NCI-H187 (cell line): Measurements from ENCODE around the gene GCLC.
"Not testable (repeated sequence)": the region's sequence is repeated elsewhere in the genome, so short reads cannot be mapped to it uniquely, and the experiment has no call there.

Source experiments
- DNase-seq, 2 experiments: peaks; one replicate each; lab custom pipeline; 2025; lab: John Stamatoyannopoulos, UW

GCLC gene

DNA sequence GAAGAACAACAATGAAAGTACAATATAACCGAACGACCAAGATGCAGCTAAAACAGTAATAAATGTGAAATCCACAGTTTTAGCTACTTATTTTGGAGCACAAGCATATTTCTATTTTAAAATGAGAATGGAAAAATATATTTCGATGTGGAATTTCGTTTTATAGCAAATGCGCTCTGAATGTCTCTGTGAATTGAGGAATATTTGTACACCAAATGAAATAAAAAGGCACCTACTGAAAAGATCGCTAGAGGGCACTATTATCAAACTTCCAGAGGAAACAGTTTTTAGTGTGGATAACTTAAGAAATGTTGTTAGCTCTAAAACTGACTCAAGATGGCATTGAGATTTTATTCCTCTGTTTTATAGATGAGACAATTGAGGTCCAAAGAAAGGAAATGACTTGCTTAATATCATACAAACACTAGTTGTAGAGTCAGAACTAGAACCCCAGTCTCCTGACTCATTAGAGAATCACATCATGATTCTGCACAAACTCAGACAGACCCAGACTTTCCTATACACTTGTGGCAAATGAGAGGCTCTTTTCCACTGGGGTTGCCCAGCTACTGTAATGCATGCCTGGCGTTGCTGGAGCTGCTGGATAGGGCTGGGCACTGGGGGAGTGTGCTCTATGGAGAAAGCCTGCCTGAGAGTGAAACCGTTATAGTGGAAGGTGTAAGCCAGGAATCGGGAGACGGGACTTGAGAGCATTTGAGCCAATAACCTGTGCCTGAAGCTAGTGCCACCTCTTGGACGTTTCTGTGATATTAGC is 51.9 kb downstream of the GCLC start:
- no peak for DNase-seq

DNA sequence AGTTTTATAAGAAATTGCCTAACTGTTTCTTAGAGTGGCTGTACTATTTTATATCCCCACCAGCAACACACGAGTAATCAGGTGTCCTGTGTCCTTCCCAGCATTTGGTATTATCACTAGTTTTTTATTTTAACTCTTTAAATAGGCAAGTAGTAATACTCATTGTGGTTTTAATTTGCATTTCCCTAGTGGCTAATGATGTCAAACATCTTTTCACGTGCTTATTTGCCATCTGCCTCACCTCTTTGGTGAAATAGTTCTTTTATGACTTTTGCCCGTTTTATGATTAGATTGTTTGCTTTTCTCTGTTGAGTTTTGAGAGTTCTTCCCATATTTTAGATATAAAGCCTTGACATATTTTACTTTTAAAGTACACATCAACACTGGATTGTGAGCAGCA is 57.8 kb downstream of the GCLC start:
- no peak for DNase-seq

DNA sequence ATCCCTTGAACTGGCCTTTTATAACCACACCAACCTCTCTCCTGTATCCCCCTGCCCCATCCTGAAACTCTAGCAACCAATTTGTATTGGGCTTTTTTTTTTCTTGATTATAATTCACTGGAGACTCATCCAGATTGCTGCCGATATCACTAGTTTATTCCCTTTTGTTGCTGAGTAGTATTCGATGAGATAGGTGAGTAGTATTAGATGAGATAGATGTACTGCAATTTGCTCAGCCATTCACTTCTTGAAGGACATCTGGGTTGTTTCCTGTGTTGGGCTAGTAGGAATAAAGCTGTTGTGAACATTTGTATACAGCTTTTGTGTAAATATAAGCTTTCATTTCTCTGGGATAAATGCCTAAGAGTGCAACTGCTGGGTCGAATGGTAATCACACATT is 58.2 kb downstream of the GCLC start:
- DNase-seq: no peak

DNA sequence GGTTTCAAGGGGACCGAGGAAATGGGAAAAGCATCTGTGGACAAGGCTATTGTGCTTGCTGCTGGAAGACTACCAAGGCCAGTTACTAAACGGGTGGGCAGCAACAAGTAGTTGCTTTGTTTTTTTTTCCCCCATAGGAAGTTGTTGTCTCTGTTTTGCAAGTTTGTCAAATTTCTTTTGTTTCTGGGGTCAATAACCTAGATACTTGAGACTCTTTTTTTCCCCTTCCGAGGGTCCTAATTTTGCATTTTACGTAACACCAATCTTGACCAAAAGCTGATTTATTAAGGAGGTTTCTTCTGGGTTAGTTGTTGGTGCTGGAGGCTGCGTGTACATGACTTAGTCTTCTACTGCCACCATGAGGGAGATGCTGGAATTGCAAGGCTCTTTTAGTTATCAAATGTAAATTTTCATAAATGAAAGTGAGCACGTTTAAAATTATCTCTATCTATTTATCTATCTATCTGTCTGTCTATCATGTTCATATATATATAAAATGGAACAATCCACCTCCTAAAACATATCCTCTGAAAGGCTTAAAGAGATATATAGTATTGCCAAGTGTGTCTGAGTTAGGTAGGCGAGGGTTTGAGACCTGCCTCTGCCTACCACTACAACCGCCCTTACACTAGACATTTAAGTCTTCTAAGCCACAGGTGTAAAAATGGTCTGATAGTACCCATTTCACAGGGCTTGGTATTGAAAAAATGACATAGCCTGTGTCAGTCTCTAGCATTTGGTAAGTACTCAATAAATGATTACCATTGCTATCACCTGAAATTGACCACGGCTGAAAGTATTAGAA is 60.2 kb downstream of the GCLC start:
- peak; percentile 5 to 38 for DNase-seq

DNA sequence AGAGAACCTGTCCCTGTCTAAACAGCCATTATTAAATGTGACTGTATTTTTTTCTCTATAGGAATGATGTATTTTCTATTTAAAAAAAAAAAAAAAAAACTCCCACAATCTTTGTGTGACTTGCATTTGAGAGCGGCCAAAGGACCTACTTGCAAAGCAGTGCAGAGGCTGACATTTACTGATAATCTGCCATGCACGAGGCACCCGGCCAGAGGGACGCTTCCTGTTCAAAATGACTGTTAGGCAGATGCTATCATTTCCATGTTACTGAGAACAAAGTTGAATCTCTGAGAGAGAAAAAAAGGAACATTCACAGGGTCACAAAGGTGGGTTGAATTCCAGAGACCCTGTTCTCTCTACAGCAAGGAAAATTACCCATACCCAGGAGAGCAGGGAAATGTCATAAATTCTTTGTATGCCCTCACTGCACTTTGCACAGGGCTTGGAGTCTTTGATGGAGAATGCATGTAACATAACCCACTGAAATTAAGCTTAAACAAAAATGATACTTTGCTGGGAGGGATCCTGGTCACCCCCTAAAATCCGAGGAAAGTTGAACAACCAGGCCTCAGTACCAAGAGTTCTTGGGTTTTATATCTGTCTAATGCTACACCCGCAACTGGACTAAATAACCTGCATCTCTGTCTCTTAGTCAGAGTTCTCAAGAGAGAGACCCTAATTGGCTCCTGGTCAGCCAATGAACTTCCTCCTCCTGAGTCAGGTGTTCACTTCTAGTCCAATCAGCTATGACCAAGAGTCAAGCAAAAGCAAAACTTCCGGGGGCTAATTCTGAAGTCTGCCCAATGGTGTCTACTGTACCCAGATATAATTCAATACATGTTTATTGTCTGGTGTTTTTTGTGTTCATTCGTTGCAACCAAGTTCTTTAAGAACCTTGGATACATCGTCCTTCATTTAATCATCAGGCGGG is 61.2 kb downstream of the GCLC start:
- DNase-seq: no peak

DNA sequence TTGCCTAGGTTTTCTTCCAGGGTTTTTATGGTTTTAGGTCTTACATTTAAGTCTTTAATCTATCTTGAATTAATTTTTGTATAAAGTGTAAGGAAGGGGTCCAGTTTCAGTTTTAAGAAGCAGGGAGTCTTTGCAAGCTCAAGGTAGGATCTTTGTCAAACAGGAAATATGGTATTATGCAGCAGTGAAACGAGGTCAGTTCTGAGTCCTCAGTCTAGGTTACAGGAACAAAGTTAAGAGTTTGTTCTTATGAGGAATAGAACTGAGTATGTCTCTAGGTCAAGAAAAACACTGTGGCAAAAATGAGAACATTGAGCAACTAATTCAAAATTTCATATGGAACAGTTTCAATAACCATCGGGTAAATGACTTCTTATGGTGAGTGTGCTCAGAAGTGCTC is 63.6 kb downstream of the GCLC start:
- DNase-seq: no peak

DNA sequence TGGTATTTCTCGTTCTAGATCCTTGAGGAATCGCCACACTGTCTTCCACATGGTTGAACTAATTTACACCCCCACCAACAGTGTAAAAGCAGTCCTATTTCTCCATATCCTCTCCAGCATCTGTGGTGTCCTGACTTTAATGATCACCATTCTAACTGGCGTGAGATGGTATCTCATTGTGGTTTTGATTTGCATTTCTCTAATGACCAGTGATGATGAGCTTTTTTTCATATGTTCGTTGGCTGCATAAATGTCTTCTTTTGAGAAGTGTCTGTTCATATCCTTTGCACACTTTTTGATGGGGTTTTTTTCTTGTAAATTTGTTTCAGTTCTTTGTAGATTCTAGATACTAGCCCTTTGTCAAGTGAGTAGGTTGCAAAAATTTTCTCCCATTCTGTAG is 64.1 kb downstream of the GCLC start:
- not testable (repeated sequence) for DNase-seq

DNA sequence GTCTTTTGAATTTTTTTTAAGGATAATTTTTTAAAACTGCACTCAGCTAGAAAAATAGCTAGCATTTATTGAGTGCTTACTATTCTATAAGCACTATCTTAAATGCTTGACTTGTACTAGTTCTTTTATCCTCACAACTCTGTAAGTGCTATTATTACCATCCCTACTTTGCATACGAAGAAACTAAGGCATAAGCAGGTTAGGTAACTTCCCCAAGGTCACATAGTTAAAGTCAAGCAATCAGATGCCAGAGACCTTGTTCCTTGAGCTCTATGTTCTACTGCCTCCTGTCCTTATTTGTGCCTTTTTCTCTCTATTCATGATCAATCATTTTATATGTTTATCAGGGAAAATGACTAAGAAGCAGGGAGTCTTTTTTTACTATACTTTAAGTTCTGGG is 65.0 kb downstream of the GCLC start:
- DNase-seq: no peak

DNA sequence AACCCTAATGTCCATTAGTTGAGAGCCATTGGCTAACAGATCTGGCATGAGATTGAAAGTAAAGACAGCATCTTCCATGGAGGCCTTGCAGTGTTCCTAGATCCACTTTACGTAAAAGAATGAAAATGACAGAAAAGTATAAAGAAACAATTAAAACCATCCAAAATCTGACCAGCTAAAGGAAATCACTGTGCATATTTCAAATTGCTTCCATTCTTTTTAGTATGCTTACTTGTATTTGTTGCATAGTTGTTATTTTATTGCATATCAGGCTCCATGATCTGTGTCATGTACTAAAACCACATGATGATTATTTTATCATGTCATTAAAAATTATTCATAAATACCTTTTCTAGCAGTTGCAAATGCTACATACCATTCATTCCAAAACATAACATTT is 67.9 kb downstream of the GCLC start:
- DNase-seq: no peak

DNA sequence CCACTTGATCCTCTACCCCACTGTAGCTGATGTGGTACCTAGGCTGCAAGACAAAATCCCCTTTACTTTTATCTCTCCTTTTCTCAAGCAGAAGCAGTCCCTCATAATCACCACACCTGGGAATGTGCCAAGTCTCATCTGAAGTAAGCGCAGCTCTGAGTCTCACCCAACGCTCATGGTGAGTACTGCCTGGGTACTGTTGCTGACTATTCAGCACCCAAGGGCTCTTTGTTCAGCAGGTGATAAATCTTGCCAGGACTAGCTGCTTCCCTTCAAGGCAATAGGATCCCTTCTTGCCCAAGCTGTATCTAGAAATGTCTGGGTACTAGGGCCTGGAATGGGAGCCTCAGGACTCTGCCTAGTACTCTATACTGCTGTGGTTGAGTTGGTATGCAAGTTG is 70.9 kb downstream of the GCLC start:
- no peak for DNase-seq

DNA sequence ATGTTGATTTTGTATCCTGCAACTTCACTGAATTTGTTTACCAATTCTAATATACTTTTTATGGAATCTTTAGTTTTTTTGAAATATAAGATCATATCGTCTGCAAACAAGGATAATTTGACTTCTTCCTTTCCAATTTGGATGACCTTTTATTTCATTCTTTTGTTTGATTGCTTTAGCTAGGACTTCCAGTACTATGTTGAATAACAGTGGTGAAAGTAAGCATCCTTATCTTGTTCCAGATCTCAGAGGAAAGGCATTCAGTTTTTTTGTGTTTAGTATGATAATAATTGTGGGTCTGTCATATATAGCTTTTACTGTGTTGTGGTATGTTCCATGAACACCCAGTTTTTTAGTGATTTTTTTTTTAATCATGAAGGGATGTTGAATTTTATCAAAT is 75.7 kb downstream of the GCLC start:
- no peak for DNase-seq

DNA sequence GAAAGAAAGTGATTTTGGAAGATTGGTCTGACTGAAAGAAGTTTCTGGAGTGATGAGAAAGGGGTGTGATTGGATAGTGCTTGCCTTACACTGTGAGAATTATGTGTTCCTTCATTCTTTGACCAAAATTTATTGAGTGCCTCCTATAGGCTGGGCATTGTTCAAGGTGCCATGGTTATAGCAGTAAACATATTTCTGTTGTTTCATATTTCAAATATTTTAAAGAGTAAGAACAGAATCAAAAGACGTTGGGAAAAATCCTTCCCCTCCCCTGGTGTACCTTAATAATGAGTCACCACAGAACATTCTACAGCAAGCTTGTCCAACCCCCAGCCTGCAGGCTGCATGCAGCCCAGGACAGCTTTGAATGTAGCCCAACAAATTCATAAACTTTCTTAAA is 78.6 kb downstream of the GCLC start:
- DNase-seq: no peak

DNA sequence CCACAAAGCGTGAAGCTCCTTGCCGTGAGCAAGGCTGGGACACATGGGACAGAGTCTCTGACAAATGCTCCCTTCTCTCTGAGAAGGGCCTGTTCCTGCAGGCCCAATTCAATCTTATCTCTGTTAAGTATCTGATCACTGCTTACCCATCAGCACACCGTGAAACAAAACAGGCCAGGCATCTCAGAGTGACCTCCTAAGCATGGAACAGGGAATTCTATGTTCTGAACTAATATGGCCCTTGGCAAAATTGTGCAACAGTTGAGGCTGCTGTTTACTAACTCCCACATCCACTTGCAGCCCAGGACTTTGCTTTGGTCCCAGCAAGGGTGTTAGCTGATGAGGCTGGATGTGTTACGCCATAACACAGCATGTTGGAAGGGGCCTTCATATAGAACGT is 79.2 kb downstream of the GCLC start:
- DNase-seq: no peak

DNA sequence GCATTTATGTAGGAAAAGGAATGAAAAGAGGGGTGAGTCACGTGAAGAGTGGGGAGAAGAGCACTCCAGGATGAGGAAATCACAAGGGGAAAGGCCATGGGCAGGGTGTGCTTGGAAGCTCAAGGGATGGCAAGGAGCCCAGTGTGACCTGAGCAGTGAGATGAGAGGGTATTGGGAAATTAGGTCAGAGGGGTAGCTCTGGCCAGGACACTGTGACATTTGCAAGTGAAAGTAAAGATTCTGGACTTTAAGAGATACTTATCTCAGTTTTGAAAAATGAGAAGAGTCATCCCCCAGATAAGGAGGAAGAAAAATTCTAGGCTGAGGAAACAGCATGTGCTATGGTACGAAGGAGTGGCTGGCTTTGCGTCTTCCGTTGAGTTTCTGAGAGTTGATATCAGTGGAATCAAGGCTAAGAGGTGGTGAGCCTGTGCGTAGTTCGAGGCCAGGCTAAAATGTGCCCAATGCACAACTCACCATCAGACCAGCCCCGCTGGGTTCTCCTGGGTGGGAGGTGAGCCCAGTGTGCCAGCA is 79.9 kb downstream of the GCLC start:
- no peak for DNase-seq

DNA sequence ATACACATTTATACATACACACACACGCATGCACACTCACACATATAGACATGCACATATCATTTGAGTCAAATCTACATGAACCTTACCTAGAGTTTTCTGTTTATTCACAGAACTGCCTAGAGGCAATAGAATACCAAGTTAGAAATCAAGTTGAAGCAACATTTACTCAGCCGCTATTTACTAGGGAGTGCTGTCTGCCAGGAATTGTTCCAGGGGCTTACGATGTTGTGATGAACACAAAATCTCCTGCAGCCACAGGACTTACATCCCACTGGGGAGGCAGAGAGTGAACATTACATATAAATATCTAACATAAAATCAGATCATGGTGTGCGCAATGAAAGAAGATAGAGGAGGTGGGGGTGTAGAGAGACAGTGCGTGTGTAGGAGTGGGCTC is 80.4 kb downstream of the GCLC start:
- DNase-seq: no peak

DNA sequence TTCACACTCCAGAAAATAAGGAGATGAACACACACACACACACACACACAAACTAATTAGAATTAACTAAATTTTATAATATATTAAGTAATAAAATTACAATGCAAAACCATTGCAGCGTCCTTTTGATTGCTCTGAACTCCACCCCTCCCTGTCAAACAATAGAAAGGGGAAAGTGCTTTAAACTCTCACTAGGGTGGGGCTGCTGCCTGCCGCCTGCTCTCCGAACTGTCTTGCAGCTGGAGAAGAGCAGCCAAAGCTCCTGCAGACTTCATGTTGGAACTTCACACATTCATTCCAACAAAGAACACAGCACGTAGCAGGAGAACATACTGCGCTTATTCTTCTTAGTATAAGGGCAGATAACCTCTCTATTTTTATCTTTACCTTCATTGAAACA is 83.2 kb downstream of the GCLC start:
- no peak for DNase-seq

DNA sequence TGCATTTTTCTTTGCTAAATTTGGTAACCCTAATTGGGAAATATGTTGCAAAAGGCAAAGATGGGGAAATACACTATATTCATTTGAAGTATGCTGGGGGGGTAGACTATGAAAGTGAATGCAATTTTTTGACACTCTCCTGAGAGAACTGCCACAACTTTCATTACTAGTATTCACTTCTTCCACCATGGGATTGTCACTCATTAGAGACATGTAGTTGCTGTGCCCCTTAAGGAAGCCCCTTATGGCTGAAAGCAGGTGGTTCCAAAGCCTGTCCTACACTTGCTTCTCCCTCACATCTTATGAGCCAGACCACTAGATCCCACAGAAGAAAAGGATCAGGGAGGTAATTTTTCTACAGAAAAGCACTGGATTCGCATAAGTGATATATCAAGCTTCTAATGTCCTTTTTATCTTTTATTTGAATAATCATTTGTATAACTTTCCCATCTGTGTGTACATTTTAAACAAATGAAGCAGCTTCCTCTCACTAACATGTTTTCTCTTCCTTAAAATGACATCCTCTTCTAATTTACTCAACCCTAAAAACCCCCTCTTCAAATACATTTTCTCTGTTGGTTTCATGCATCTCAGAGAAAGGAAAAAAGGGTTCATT is 83.8 kb downstream of the GCLC start:
- DNase-seq: no peak

DNA sequence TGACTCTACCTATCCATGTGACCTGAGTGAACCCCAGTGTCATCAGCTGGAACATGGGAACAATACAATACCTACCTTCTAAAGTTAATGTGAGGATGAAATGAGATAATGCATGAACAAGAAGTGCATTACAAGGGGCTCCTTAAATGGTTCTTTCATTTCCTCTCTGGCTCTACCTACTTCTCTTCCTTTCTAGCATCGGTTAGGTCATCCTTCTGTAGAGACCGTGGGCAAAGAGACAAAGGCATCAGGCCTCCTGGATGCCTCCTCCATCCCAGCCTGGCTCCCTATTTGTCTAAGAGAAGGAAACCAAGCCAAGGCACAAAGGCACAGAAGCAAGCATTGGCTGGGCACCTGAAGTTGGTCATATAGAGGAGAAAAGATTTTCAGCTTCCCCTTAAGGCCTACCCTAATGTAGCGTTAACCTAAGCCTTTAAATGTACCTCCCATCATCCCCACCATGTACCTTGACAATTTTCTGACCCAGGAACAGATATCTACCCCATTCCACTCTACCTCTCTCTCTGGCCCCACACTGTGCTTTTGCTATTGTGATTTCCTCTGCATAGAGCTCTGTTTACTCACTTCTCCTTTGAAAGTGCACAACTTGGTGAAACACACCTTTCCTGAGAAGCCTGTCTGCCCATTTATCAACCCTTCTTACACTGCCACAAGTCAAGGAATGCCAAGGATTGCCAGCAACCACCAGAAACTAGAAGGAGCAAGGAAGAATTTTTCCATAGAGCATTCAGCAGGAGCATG is 86.6 kb downstream of the GCLC start:
- DNase-seq: no peak

DNA sequence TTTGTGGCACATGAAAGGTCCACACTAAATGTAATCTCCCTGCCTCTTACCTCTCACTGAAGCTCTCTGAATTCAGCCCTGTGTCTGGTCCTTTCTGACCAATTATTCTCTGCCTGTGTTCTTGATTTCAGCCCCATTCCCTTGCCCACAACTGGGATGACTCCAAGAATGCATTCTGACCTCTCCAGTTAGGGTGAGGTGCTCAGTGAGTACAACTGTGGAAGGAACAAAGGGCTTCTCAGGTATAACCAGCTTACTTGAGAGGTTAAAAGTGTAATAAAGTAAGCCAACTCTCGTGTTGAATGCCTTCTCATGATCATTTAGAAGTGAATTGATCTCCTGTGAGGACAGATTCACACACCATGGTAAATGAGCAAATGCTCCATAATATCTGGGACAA is 88.1 kb downstream of the GCLC start:
- no peak for DNase-seq

DNA sequence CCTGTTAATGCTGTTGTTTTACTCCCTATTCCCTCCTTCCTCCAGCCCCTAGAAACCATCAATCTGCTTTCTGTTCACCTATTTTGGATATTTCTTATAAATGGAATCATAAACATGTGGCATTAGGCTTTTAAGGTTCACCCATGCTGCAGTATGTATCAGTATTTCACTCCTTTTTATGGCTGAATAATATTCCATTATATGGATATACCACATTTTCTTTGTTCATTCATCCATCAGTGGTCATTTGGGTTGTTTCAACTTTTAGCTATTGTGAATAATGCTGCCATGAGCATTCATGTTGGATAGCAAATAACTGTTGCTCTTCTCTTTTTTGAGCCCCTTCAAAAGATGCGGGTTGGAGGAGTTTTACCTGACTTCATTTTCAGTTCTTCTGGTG is 89.2 kb downstream of the GCLC start:
- DNase-seq: no peak

DNA sequence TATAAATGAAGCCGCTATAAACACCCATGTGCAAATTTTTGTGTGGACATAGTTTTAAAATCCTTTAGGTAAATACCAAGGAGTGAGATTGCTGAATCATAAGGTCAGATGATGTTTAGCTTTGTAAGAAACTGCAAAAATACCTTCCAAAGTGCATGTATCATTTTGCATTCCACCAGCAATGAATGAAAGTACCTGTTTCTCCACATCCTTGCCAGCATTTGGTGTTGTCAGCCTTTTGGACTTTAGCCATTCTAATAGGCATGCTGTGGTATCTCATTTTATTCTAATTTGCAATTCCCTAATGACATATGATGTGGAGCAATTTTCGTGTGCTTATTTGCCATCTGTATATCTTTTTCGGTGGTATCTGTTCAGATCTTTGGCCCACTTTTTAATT is 93.7 kb downstream of the GCLC start:
- DNase-seq: no peak
